Fibroblast of gingiva (primary cell): ENCODE measurements around the gene BCOR.

Experiments used
- DNase-seq: peaks from one replicate; pipeline ENCODE4 v3.0.0-alpha.2; 2011; ENCODE audit warnings: low read depth

The BCOR gene

DNA sequence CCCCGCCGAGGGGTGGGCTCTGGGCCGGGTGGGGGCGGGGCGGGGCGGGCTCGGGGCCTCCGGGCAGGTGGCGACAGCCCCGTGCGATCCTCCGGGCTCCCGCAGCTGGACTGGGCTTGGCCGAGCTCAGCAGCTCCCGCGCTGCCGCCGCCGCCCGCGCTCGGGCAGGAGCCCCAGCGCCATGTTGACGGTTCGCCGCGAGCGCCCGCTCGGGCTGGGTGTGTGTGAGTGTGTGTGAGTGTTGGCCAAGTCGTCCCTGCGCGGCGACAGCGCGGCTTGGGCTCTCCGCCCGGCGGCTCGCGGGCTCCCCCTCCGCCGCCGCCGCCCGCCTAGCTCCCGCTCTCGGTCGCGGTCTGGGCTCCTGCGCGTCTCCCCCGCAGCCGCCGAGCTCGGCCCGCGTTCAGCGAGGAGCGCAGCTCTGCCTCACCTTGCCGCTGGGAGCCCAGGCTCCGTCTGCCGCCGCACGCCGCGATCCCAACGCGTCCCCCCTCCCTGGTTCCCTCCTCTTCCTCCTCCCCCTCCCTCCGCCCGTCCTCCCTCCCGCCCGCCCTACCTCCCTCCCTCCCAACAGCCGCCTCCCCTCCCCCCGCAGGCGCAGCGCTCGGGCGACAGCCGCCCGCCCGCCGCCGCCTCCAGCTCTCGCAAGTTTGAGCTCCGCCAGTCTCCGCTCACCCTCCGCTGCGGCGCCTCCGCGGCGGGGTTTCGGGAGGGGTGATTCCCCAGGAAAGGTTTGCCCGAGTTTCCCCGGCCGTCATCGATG lies at the start of gene BCOR:
Gene BCOR (minus strand): TSS at position 455 of the 760 bp plus-strand sequence. CDS start 20,029 bp downstream, outside the sequence.
- peak; percentile 75 for DNase-seq

DNA sequence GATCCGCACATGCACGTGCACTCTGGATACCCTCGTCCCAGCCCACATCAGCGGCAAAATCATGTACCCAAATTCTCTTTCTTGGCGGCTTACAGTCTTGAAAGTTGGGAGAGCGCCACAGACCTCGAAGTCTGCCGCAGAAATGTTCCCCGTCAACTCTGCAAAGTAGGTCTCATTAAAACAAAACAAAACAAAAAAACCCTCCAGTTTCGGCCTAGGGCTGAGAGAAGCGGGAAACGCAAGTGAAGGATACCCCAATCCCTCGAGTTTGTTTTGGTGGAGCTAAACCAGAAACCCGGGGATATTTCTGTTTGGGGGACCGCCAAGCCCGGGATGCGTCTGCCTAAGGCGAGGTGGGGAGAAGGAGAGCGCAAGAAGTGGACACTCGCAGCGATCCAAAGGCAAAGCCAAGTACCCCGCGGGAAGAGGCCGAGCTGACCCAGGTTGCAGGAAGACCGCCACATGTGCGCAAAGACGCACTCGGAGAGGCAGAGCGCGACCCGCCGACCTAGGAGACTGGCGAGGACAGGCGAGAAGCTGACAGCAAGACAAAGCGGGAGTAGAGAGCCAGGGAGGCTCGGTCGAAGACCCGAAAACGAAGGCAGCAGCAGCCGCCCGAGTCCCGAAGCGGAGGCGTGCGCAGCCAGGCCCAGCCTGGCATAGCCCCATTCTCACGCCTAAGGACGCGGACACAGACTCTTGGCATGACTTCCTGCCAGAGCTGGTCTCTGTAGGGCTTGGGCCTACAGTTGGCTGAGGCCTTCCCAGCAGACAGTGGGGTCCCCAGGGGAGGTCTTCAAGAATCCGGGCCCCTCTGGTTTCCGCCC lies 49.6 kb upstream of the BCOR start:
- no peak for DNase-seq

- peak; percentile 17 for DNase-seq
Measured at GRCh38 chrX:40146262-40147125, 48.7 kb upstream of the BCOR start.

- DNase-seq: no peak
Measured at GRCh38 chrX:40145923-40146261, 48.1 kb upstream of the BCOR start.

DNA sequence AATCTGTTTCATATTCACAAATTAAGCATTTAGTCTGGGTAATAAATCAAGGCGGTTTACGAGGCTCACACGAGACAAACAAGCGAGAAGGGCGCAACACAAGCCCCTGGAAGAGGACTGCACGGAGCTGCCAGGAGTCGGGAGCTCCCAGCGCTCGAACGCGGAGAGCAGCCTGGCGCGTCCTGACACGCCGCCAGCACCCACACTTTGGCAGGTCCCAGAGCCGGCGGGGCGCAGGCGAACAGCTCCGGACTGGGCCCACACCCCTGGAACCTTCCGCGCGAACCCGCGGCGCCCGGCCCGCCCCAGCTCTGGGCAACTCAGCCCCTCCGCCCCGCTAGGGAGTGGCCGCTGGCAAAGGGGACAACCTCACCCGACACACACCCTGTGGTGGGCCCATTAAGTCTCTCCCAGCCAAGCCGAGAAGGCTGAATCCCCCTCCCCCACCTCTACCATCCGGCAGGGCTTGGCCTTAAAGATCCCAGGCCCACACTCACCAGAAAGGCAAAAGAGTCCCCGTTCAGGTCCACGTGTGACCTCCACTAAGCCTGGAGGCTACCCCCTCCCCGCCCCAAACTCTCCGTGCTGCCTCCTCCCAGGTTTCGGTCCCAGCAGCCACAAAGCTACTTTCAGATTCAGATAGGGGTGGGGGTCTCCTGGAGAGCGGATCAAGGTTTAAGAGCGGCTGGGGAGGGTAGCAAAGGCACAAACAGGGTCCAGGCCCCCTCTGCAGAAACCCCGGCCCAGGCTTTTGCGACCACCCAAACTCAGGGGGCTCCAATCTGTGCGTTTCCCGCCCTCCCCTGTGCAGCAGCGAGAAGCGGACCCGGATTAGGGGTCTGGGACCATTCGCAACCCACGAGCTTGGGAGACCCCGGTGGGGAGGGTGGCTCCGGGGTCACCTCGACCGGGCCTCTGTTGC lies 47.5 kb upstream of the BCOR start:
- DNase-seq: peak; percentile 3

DNA sequence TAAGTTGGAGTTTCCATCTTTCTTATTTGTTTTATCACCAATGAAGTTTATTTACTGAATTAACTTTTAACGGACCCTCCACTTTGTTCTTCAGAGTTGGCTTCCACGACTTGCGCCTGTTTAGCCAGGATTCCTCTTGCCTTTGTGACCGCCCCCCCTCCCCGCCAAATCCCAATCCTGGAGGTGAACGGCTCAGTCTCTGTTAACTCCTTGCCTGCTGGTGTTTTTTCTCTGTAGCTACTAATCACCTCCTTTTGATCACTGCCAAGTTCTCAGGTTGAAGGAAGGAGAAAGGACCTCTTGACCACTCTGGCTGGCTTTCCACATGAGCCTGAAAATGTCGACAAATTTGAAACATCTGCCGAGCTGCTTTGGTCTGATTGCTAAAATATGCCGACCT lies 46.8 kb upstream of the BCOR start:
- DNase-seq: no peak

DNA sequence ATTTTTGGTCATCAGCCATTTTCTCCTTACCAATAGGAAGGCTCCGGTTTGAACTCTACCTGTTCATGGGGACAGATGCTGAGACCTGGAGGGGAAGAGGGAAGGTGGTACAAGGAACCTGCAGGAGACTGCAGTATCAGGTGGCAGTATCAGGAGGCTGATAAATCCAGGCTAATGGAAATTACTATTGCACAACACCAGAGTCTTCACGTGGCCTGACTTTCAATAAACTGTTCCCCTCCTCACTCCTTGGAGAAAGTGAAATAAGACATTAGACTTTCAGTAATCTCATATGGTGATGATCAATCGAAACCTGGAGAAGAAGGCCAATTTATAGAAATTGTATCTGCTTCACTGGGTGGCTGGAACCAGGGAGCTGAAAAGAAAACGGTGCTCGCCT lies 46.2 kb upstream of the BCOR start:
- DNase-seq: no peak

DNA sequence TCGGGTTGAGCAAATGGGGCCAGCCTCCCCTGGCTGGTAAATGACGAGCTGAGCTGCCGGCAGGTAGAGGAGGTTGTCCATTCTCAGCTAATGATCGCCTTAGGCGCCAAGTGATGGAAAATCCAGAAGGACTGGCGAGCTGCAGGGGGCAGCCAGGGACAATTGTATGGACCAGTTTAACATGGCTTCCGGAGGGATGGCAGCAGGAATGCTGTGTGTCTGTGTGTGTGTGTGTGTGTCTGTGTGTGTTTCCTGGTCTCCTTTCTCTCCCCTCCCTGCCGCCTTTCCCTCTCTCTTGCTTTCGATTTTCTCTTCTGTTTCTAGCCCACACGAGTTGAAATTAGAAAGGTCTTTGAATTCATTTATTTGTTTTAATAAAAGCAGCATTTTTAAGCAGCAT lies 45.2 kb upstream of the BCOR start:
- no peak for DNase-seq

- DNase-seq: no peak
Measured at GRCh38 chrX:40142417-40142816, 44.7 kb upstream of the BCOR start.

- DNase-seq: peak; percentile 56
Measured at GRCh38 chrX:40140706-40141499, 43.1 kb upstream of the BCOR start.

DNA sequence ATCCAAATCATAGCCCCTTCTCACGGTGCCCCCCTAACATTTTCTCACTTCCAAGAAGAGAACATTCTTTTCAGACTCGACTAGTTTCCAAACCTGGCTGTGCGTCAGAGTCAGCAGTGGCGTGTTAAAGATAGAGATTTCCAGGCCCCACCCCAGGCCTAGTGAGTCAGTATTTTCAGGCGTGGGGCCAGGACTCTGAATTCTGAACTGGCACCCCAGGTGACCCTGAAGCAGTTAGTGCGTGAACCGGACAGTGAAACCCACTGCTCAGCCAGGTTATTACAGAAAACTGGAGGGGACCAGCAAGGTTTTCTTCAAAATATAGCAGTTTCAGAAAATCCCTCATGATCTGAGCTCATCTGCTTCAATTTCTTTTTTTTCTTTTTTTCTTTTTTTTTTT lies 35.0 kb upstream of the BCOR start:
- peak; percentile 75 for DNase-seq

DNA sequence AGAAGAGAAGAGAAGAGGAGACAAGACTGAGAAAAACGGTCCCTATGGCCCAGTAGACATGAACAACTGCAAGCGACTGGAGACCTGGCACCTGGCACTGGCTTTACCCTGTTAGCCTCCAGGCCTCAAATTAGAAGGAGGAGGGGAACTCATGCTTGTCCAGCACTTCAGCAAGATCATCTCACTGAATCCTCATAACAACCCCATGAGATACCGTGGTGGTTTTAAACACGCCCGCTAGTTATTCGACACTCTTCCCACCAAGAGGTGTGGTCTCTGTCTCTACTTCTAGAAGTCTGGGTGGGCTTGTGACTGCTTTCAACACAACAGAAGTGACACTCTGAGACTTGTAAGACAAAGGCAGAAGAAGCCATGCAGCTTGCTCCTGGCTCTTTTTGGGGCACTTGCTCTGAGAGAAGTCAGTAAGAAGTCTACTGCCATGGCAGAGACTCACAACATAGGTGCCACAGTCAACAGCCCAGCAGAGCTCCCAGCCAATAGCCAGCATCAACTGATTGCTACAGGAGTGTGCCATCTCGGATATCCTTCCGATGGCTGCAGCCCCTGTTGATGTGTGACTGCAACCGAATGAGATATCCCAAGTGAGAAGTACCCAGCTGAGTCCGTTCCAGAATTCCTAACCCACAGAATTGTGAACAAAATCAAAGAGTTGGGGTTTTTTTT lies 34.0 kb upstream of the BCOR start:
- DNase-seq: no peak

GRCh38 chrX:40130207-40130606 lies 32.4 kb upstream of the BCOR start:
- DNase-seq: no peak

GRCh38 chrX:40127052-40127451 lies 29.3 kb upstream of the BCOR start:
- peak; percentile 18 for DNase-seq

DNA sequence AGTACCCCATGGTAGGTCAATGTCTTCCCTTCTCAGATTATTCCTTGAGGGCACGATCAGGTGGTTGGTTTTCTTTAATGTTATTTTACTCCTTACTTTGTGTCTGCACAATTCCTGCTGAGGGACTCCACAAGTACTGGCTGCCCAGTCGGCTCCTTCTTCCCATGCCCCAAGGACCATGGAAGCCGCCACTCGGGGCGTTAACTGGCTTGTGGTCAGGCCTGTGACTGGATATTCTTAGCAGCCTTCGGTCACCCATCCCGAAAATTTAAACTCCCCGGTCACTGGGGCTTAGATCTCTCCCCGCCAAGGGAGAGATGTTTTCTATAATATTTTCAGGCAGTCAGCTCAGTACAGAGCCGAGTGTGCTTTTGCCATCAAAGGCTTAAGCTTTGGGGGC lies 24.7 kb upstream of the BCOR start:
- DNase-seq: no peak

DNA sequence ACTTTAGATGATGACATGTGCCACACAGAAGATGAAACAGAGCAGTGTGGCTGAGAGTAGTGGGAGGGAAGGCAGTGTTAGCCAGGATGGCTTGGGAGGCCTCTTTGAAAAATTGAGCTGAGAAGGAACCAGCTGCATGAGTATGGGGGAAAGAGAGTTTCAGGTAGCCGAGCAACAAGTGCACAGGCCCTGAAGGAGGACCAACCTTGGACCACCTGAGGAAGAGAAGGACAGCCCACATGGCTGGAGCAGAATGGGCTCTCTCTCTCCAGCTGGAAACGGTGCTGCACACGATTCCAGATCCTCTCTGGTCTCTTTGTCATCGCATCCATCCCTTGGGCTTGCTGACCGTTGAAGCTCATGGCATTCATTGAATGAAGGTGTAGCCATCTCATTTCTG lies 23.9 kb upstream of the BCOR start:
- no peak for DNase-seq

- no peak for DNase-seq
Measured at GRCh38 chrX:40120838-40121580, 23.3 kb upstream of the BCOR start.

DNA sequence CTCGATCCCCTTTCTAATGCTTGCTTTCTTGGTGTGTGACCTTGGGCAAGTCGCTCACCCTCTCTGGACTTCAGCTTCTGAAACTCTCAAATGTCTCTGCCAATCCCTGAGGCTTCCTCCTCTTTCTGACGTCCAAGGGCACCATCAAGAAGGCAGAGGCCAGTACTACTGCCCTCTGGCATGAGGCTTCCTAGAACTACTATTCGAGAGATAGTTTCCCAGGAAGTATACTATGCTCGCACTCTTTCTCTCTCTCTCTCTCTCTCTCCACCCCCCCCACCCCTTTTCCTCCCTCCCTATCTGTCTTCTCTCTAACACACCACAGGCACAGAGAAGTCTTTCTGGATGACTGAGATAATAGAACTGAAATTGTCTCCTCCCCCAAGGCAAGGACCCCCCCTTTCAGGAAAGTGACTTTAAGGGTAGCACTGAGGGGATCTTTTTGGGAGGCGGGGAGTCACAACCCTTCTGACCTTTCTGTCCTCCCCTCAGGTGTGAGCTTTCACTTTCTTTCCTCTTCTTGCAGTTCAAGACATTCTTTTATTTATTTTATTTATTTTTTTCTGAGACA lies 20.0 kb upstream of the BCOR start:
- no peak for DNase-seq

- no peak for DNase-seq
Measured at GRCh38 chrX:40116925-40117324, 19.2 kb upstream of the BCOR start.
